ENCODE measurements around the gene KDM6B.

- TF ChIP-seq ZNF384 (IDR thresholded peaks at IDR 0.05) (no peak), FOXK2 (IDR thresholded peaks at IDR 0.05) (no peak)
- TF ChIP-seq, protein P1, sequence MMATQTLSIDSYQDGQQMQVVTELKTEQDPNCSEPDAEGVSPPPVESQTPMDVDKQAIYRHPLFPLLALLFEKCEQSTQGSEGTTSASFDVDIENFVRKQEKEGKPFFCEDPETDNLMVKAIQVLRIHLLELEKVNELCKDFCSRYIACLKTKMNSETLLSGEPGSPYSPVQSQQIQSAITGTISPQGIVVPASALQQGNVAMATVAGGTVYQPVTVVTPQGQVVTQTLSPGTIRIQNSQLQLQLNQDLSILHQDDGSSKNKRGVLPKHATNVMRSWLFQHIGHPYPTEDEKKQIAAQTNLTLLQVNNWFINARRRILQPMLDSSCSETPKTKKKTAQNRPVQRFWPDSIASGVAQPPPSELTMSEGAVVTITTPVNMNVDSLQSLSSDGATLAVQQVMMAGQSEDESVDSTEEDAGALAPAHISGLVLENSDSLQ (IDR thresholded peaks at IDR 0.05): no peak
Observed at GRCh38 chr17:7840875-7841274, 6.9 kb downstream of the KDM6B start.

Measured in HEK293T (cell line).